Small intestine (tissue), 7 donors: ENCODE results near the gene MAP3K10. TPM values are rescaled to one million over a fixed set of nuclear protein-coding genes. Genes with fewer than 3 reads are reported as not detected.
A peak's percentile ranks its signal among the peaks of the same experiment; 100 is the strongest.

ENCODE experiments used
- DNase-seq, 2 donors: peaks; one replicate each; pipeline versions ENCODE4 v3.0.0 to v3.0.0-alpha.2; 2013
- FAIRE-seq: peaks from 2 replicates; lab custom pipeline; 2012; peaks lifted over from hg19 to GRCh38; lab: Jason Lieb, UNC
- H3K27ac ChIP-seq, 3 donors: one replicate each; pipeline ENCODE4 v1.5.1; 2013; ENCODE audit warnings: low read length in 2 of 3, mild to moderate bottlenecking in 2 of 3, control low read depth in 1 of 3, inconsistent platforms in 1 of 3, low read depth in 1 of 3, moderate library complexity in 1 of 3
- H3K27me3 ChIP-seq, 3 donors: one replicate each; pipeline ENCODE4 v1.6.1; 2013; ENCODE audit warnings: low read length in 3 of 3, inconsistent platforms in 1 of 3; ENCODE audit not compliant: control insufficient read depth in 3 of 3, insufficient read depth in 3 of 3
- H3K36me3 ChIP-seq, 3 donors: one replicate each; pipeline ENCODE4 v1.6.1; 2013; ENCODE audit warnings: low read length in 3 of 3, inconsistent platforms in 1 of 3, low read depth in 1 of 3, mild to moderate bottlenecking in 1 of 3, moderate library complexity in 1 of 3; ENCODE audit not compliant: control insufficient read depth in 3 of 3, insufficient read depth in 2 of 3
- H3K4me1 ChIP-seq, 3 donors: one replicate each; pipeline ENCODE4 v1.6.1; 2013; ENCODE audit warnings: low read length in 2 of 3, inconsistent platforms in 1 of 3, low read depth in 1 of 3, mild to moderate bottlenecking in 1 of 3, moderate library complexity in 1 of 3; ENCODE audit not compliant: control insufficient read depth in 3 of 3, insufficient read depth in 2 of 3
- H3K4me3 ChIP-seq, 3 donors: one replicate each; pipeline ENCODE4 v1.5.1; 2013; ENCODE audit warnings: low read length in 3 of 3, control low read depth in 1 of 3, inconsistent platforms in 1 of 3, low read depth in 1 of 3, mild to moderate bottlenecking in 1 of 3, moderate library complexity in 1 of 3
- H3K9me3 ChIP-seq, 2 donors: one replicate each; pipeline ENCODE4 v1.6.1; 2013; ENCODE audit warnings: low read depth in 1 of 2, low read length in 1 of 2; ENCODE audit not compliant: control insufficient read depth in 2 of 2, insufficient read depth in 1 of 2
- WGBS, 3 donors: extraction: QIAGEN DNeasy Blood & Tissue Kit; methylation state at CpG; one replicate each; pipeline ENCODE4 v1.1.7; 2013; 5-methylcytosine and 5-hydroxymethylcytosine counted together
- polyA plus RNA-seq, 4 donors: library from polyadenylated mRNA; stranded (reverse) in 3 of 4; unstranded in 1 of 4; fragments of 200-250 nt in 3 of 4; fragments of 120-200 nt in 1 of 4; gene quantifications; one replicate each; pipeline versions ENCODE4 v1.2.1 to v1.2.3, GENCODE V29; 2013
- donor health status: healthy with polysubstance abuse.
- donor health status: control.
- donor health status: control.
- donor health status: Bipolar disorder and iron deficiency.
- donor health status: healthy.

The MAP3K10 gene
- polyA plus RNA-seq, 4 donors = 5.4 to 9.7 (median 6.9) TPM

- DNase-seq (peak; percentile 88 to 90), FAIRE-seq (no peak)
- 68 to 70% (median 69%) methylated on average over 41 of the region's 41 CpGs for WGBS, 3 donors
- peaks cover 3 to 68% (median 20%) of the 10 kb centered on the region in 3 donors for H3K27me3 ChIP-seq
- no peak overlapping the region for H3K27ac ChIP-seq
- peaks cover 0 to 24% (median 0%) of the 10 kb centered on the region in 3 donors for H3K4me1 ChIP-seq
- H3K4me3 ChIP-seq = no peak overlapping the region
- H3K9me3 ChIP-seq = peaks cover 0 to 7% of the 10 kb centered on the region in 2 donors
- no peaks in the 10 kb centered on the region for H3K36me3 ChIP-seq
Observed at GRCh38 chr19:40221858-40222619, 30.8 kb downstream of the MAP3K10 start.

- peaks cover 0 to 9% of the 10 kb centered on the region in 2 donors for H3K9me3 ChIP-seq
- peak; percentile 47 to 75 for DNase-seq
- H3K36me3 ChIP-seq = no peaks in the 10 kb centered on the region
- H3K27me3 ChIP-seq = peaks cover 3 to 63% (median 12%) of the 10 kb centered on the region in 3 donors
- H3K27ac ChIP-seq = no peak overlapping the region
- 16 to 24% (median 24%) methylated on average over 41 to 48 of the region's 48 CpGs for WGBS, 3 donors
- peaks cover 0 to 20% (median 0%) of the 10 kb centered on the region in 3 donors for H3K4me1 ChIP-seq
- no peak overlapping the region for H3K4me3 ChIP-seq
- no peak for FAIRE-seq
Observed at GRCh38 chr19:40223135-40223822, 32.1 kb downstream of the MAP3K10 start.

GRCh38 chr19:40224342-40225150 is 33.3 kb downstream of the MAP3K10 start:
- DNase-seq (peak in 1 of 2 donors; percentile 43), FAIRE-seq (no peak)
- WGBS, 3 donors = 34 to 75% (median 47%) methylated on average over 32 of the region's 32 CpGs
- peaks cover 3 to 53% (median 12%) of the 10 kb centered on the region in 3 donors for H3K27me3 ChIP-seq
- no peak overlapping the region for H3K27ac ChIP-seq
- H3K4me1 ChIP-seq = peaks cover 0 to 16% (median 0%) of the 10 kb centered on the region in 3 donors
- H3K36me3 ChIP-seq = no peaks in the 10 kb centered on the region
- H3K4me3 ChIP-seq = no peak overlapping the region
- peaks cover 0 to 9% of the 10 kb centered on the region in 2 donors for H3K9me3 ChIP-seq

DNA sequence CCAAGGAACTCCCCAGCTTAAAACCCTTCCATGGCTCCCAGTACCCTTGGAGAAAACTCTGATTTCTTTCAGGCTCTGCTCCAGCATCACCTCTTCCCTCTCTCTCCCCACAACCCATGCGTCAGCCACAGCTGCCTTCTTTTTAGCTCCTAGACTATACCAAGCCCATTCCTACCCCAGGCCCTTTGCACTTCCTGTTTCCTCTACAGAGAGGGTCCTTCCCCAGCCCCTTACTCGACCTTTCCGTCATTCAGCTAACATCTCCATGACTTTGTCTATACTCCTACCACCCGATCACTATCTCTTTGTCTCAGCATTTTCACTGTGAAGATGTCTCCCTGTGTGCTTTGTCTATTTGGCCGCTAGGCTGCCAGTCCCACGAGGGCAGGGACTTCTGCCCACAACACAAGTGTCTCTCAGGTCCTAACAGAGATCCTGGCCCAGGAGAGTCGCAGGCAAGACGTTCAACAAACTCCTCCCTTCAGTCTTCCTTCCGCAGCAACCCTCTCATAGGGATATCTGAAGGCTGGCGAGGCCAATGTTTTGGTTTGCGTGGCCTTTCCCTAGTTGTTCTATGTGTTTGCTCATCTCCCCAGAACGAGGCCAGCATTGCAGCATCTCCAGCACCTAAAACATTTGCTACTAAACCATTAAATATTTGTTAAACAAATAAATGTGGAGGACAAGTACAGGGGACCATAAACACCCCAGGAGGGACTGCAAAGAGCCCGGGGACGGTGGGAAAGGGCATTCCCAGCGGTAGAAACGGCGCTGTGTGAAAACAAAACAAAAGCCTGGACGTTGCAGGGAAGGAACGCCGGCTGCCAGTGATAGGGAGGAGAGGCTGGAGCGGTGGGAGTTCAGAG is 34.4 kb downstream of the MAP3K10 start:
- Histone ChIP-seq H3K27ac (no peak overlapping the region), H3K4me1 (peaks cover 0 to 13% (median 0%) of the 10 kb centered on the region in 3 donors), H3K27me3 (peaks cover 3 to 45% (median 12%) of the 10 kb centered on the region in 3 donors), H3K9me3 (peaks cover 0 to 9% of the 10 kb centered on the region in 2 donors), H3K36me3 (no peaks in the 10 kb centered on the region), H3K4me3 (peak overlapping the region in 1 of 3 donors; percentile 30)
- DNase-seq = peak in 1 of 2 donors; percentile 21
- 29 to 34% (median 32%) methylated on average over 21 of the region's 21 CpGs for WGBS, 3 donors
- no peak for FAIRE-seq

DNA sequence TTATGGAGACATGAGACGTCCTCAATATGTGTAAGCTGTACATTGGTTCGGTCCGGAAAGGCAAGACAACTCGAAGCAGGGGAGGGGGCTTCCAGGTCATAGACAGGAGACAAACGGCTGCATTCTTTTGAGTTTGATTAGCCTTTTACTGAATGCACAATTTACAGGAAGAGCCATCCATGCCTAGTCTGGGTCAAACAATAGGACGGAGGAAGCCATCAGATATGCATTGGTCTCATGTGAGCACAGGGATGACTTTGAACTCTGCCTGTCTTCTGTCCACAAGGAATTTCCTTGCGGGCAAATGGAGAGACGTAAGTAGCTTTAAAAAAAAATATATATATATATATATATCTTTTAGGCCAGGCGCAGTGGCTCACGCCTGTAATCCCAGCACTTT is 37.1 kb downstream of the MAP3K10 start:
- H3K9me3 ChIP-seq = peaks cover 0 to 2% of the 10 kb centered on the region in 2 donors
- no peak overlapping the region for H3K4me3 ChIP-seq
- H3K36me3 ChIP-seq = peaks cover 0 to 12% (median 2%) of the 10 kb centered on the region in 3 donors
- H3K4me1 ChIP-seq = peaks cover 0 to 27% (median 0%) of the 10 kb centered on the region in 3 donors
- FAIRE-seq = no peak
- 45 to 53% (median 53%) methylated on average over 10 of the region's 10 CpGs for WGBS, 3 donors
- H3K27ac ChIP-seq = no peak overlapping the region
- no peak for DNase-seq
- H3K27me3 ChIP-seq = peaks cover 3 to 39% (median 12%) of the 10 kb centered on the region in 3 donors

DNA sequence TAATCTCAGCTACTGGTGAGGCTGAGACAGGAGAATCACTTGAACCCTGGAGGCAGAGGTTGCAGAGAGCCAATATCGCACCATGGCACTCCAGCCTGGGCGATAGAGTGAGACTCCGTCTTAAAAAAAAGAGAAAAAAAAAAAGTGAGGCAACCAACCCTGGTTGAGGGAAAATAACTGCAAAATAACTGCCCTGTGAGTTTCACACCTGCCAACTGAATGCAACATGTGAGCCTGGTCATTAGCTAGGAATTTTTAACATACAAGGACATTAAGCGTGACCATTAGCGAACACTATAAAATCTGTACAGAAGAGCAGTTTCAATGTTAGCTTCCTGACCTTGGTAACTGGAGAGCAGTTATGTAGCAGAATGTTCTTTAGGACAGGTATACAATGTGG is 37.6 kb downstream of the MAP3K10 start:
- peaks cover 0 to 2% of the 10 kb centered on the region in 2 donors for H3K9me3 ChIP-seq
- H3K27ac ChIP-seq = no peak overlapping the region
- peaks cover 0 to 27% (median 0%) of the 10 kb centered on the region in 3 donors for H3K4me1 ChIP-seq
- no peak overlapping the region for H3K4me3 ChIP-seq
- FAIRE-seq (no peak), DNase-seq (no peak)
- peaks cover 3 to 34% (median 12%) of the 10 kb centered on the region in 3 donors for H3K27me3 ChIP-seq
- WGBS, 3 donors = 84 to 91% (median 90%) methylated on average over 5 of the region's 5 CpGs
- peaks cover 0 to 17% (median 7%) of the 10 kb centered on the region in 3 donors for H3K36me3 ChIP-seq

- Histone ChIP-seq H3K36me3 (peaks cover 0 to 23% (median 8%) of the 10 kb centered on the region in 3 donors), H3K9me3 (peaks cover 0 to 2% of the 10 kb centered on the region in 2 donors), H3K27me3 (peaks cover 3 to 27% (median 10%) of the 10 kb centered on the region in 3 donors), H3K4me3 (no peak overlapping the region), H3K27ac (no peak overlapping the region), H3K4me1 (peaks cover 0 to 27% (median 0%) of the 10 kb centered on the region in 3 donors)
- FAIRE-seq (no peak), DNase-seq (no peak)
- WGBS, 3 donors = 35 to 42% (median 40%) methylated on average over 3 of the region's 3 CpGs
Observed at GRCh38 chr19:40229484-40229883, 38.3 kb downstream of the MAP3K10 start.
